ENCODE measurements around the gene CYREN.

GRCh38 chr7:135188298-135188984 lies 17.9 kb upstream of the CYREN start:
- TF ChIP-seq CTCF (IDR thresholded peaks at IDR 0.05) (no peak), TCF7L2 (IDR thresholded peaks at IDR 0.05; ENCODE audit: low read depth, low read length) (no peak), REST (IDR thresholded peaks at IDR 0.05; ENCODE audit: insufficient read depth in 1 of 2, low read depth in 2 of 2, low read length in 1 of 2) (no peak), POLR2AphosphoS5 (IDR thresholded peaks at IDR 0.05; ENCODE audit: low read depth, low read length) (no peak)

All from Panc1 (cell line).